GM12878 (cell line): ENCODE data around the gene UGT1A8. TPM values are rescaled to one million over a fixed set of nuclear protein-coding genes. Genes with fewer than 3 reads are reported as not detected.

ENCODE experiments used
- ATAC-seq: fragments of 200-7000 bp; cut with Tn5 transposase; 3 replicates; pipeline ENCODE4 v1.9.1; 2020; ENCODE audit warnings: mild to moderate bottlenecking, moderate library complexity
- BruUV-seq: library from RNA; stranded (reverse); fragments of 400-500 nt; replicated peaks from 2 replicates; lab custom pipeline; 2021; lab: Mats Ljungman, UMichigan
- CTCF ChIA-PET: fragments of 300-600 bp; sonication (Branson Sonifier 250); formaldehyde crosslinking; extraction: SDS; loops from one replicate; lab custom pipeline; 2021; ENCODE audit warnings: inconsistent platforms; lab: Yijun Ruan, JAX
- POLR2A ChIA-PET: fragments of 350-600 bp; formaldehyde crosslinking; extraction: SDS; loops from one replicate; lab custom pipeline; 2021; ENCODE audit warnings: inconsistent platforms; lab: Charles Lee
- RAD21 ChIA-PET: fragments of 300-600 bp; sonication (Branson Sonifier 250); formaldehyde crosslinking; loops from one replicate; lab custom pipeline; 2023; ENCODE audit warnings: antibody characterized with exemption; ENCODE audit not compliant: unreplicated experiment; lab: Charles Lee
- SMC1A ChIA-PET: fragments of 300-600 bp; sonication (Branson Sonifier 250); formaldehyde crosslinking; loops from one replicate; lab custom pipeline; 2023; ENCODE audit not compliant: unreplicated experiment, uncharacterized antibody; lab: Charles Lee
- DNase-seq: peaks from one replicate; pipeline ENCODE4 v3.0.0-alpha.2; 2011; ENCODE audit warnings: low read depth, low spot score
- FAIRE-seq: peaks from 3 replicates; lab custom pipeline; 2011; peaks lifted over from hg19 to GRCh38; lab: Jason Lieb, UNC
- H2AFZ ChIP-seq: 2 replicates; pipeline ENCODE4 v1.6.0; 2011; ENCODE audit warnings: low read depth, low read length, control low read depth; ENCODE audit not compliant: control insufficient read depth
- H3K27ac ChIP-seq: 2 replicates; pipeline ENCODE4 v1.5.1; 2011; ENCODE audit warnings: control low read depth; ENCODE audit not compliant: control insufficient read depth, insufficient read depth
- H3K27me3 ChIP-seq, 2 experiments: replicated peaks in 1 of 2; 2 replicates each; pipeline versions ENCODE4 v1.6.0 to v1.6.1; 2011; ENCODE audit warnings: low read length in 1 of 2; ENCODE audit not compliant: control insufficient read depth in 2 of 2, insufficient read depth in 2 of 2
- H3K36me3 ChIP-seq, 2 experiments: 2 replicates each; pipeline ENCODE4 v1.5.1; 2011; ENCODE audit warnings: low read length in 1 of 2; ENCODE audit not compliant: control insufficient read depth in 2 of 2, insufficient read depth in 2 of 2
- H3K4me1 ChIP-seq: 2 replicates; pipeline ENCODE4 v1.6.1; 2011; ENCODE audit warnings: mild to moderate bottlenecking, low read length, moderate library complexity, mixed read lengths; ENCODE audit not compliant: control insufficient read depth, insufficient read depth
- H3K4me2 ChIP-seq: 2 replicates; pipeline ENCODE4 v1.6.0; 2011; ENCODE audit warnings: control low read depth; ENCODE audit not compliant: control insufficient read depth, insufficient read depth
- H3K4me3 ChIP-seq: fragments of 200-600 bp; sonication (generic); 2 replicates; pipeline ENCODE4 v1.5.1; 2016
- H3K79me2 ChIP-seq: 2 replicates; pipeline ENCODE4 v1.6.0; 2011; ENCODE audit warnings: low read length; ENCODE audit not compliant: control insufficient read depth, insufficient read depth
- H3K9ac ChIP-seq: 2 replicates; pipeline ENCODE4 v1.8.0; 2011; ENCODE audit warnings: low read length, control low read depth, mixed read lengths; ENCODE audit not compliant: control insufficient read depth, insufficient read depth
- H3K9me3 ChIP-seq: replicated peaks from 3 replicates; pipeline ENCODE4 v1.5.1; 2011; ENCODE audit warnings: mild to moderate bottlenecking, low read length; ENCODE audit not compliant: control insufficient read depth, insufficient read depth
- H4K20me1 ChIP-seq: 2 replicates; pipeline ENCODE4 v1.6.0; 2011; ENCODE audit not compliant: control insufficient read depth, insufficient read depth
- CBX5 ChIP-seq: sonication (generic); IDR thresholded peaks from 2 replicates; pipeline ENCODE4 v1.6.1; 2016; ENCODE audit warnings: low read depth, moderate library complexity, mild to moderate bottlenecking, inconsistent platforms
- CEBPB ChIP-seq, 2 experiments: fragments of 150-350 bp in 1 of 2; IDR thresholded peaks; 2 replicates each; pipeline ENCODE4 v1.6.1; 2012 to 2014; ENCODE audit warnings: low read depth in 2 of 2, low read length in 2 of 2, borderline replicate concordance in 1 of 2, inconsistent platforms in 1 of 2
- GABPA ChIP-seq: IDR thresholded peaks from 2 replicates; pipeline ENCODE4 v1.6.1; 2014; ENCODE audit warnings: antibody characterized with exemption, low read depth, mild to moderate bottlenecking, inconsistent platforms
- MYB ChIP-seq: fragments of 150-350 bp; IDR thresholded peaks from 2 replicates; pipeline ENCODE4 v1.6.1; 2014; ENCODE audit warnings: mild to moderate bottlenecking, low read depth, low read length, borderline replicate concordance
- RAD51 ChIP-seq: fragments of 450-650 bp; IDR thresholded peaks from 2 replicates; pipeline ENCODE4 v1.6.1; 2016; ENCODE audit warnings: moderate library complexity, mild to moderate bottlenecking, inconsistent platforms
- RB1 ChIP-seq: fragments of 450-650 bp; formaldehyde crosslinking; IDR thresholded peaks from 2 replicates; pipeline ENCODE4 v1.6.1; 2017; ENCODE audit warnings: mild to moderate bottlenecking, borderline replicate concordance
- SMAD1 ChIP-seq: fragments of 450-650 bp; IDR thresholded peaks from 2 replicates; pipeline ENCODE4 v1.6.1; 2018; ENCODE audit warnings: mild to moderate bottlenecking, low read depth; ENCODE audit not compliant: partially characterized antibody
- SREBF2 ChIP-seq: IDR thresholded peaks from 2 replicates; pipeline ENCODE4 v1.6.1; 2012; ENCODE audit warnings: mild to moderate bottlenecking, low read length
- TCF12 ChIP-seq: IDR thresholded peaks from 2 replicates; pipeline ENCODE4 v1.6.1; 2011; ENCODE audit warnings: low read depth, mild to moderate bottlenecking, low read length
- TCF7 ChIP-seq: IDR thresholded peaks from 2 replicates; pipeline ENCODE4 v1.6.1; 2014; ENCODE audit warnings: antibody characterized with exemption, borderline replicate concordance
- ZNF207 ChIP-seq: fragments of 450-650 bp; IDR thresholded peaks from 2 replicates; pipeline ENCODE4 v1.6.1; 2014; ENCODE audit warnings: antibody characterized with exemption, mild to moderate bottlenecking, borderline replicate concordance
- ZNF274 ChIP-seq: IDR thresholded peaks from one replicate; pipeline ENCODE4 v1.8.0; 2011; ENCODE audit not compliant: insufficient read length, insufficient read depth
- WGBS: methylation state at CpG from one replicate; pipeline ENCODE4 v1.1.6; 2016; ENCODE audit warnings: low lambda C conversion rate; ENCODE audit not compliant: insufficient replicate concordance, insufficient coverage; ENCODE audit errors: missing lambda C conversion rate; 5-methylcytosine and 5-hydroxymethylcytosine counted together
- in situ Hi-C: fragments of 300-500 bp; cut with MboI; formaldehyde crosslinking; loops from 9 replicates; pipeline ENCODE4 v1.14.3; 2018; ENCODE audit warnings: mixed read lengths
- intact Hi-C: fragments of 100-400 bp; cut with micrococcal nuclease; formaldehyde crosslinking; loops from one replicate; pipeline ENCODE4 v1.14.2; 2022; ENCODE audit not compliant: unreplicated experiment
- polyA plus RNA-seq, 11 experiments: library from polyadenylated mRNA; depleted of rRNA in 4 of 11; unstranded in 6 of 11; stranded (reverse) in 5 of 11; fragments of >200 nt; fragmentation: Nextera tagmentation in 4 of 11; fragmentation: Illumina TruSeq in 1 of 11; extraction: Ambion mirVana in 4 of 11; extraction: Trizol in 1 of 11; gene quantifications; 1 replicate in 1 of 11; 2 replicates in 10 of 11; pipeline versions ENCODE4 v1.2.1 to v1.2.3, GENCODE V29; 2011 to 2016; ENCODE audit warnings: inconsistent platforms in 2 of 11, missing spikeins in 2 of 11, low read depth in 1 of 11
- total RNA-seq, 4 experiments: library from RNA; depleted of rRNA in 3 of 4; stranded (reverse); fragments of >200 nt in 3 of 4; fragmentation: Illumina TruSeq in 1 of 4; extraction: Trizol in 1 of 4; gene quantifications; 2 replicates each; pipeline versions ENCODE4 v1.2.1 to v1.2.3, GENCODE V29; 2013 to 2021
- TF ChIP-seq, protein P1 (sequence below): fragments of 450-650 bp; IDR thresholded peaks from 2 replicates; pipeline ENCODE4 v1.6.1; 2017; ENCODE audit warnings: borderline replicate concordance
- TF ChIP-seq, protein P2 (sequence below): fragments of 450-650 bp; IDR thresholded peaks from 2 replicates; pipeline ENCODE4 v1.6.1; 2017; ENCODE audit warnings: mild to moderate bottlenecking
- TF ChIP-seq, protein P3 (sequence below): fragments of 150-350 bp; IDR thresholded peaks from 2 replicates; pipeline ENCODE4 v1.6.1; 2016; ENCODE audit warnings: low read depth, low read length

Gene UGT1A8
- total and polyA plus RNA-seq, 10 of the 15 experiments (the other 5 are each of a cell fraction or from before 2014, with no cell fraction given) = not detected

DNA sequence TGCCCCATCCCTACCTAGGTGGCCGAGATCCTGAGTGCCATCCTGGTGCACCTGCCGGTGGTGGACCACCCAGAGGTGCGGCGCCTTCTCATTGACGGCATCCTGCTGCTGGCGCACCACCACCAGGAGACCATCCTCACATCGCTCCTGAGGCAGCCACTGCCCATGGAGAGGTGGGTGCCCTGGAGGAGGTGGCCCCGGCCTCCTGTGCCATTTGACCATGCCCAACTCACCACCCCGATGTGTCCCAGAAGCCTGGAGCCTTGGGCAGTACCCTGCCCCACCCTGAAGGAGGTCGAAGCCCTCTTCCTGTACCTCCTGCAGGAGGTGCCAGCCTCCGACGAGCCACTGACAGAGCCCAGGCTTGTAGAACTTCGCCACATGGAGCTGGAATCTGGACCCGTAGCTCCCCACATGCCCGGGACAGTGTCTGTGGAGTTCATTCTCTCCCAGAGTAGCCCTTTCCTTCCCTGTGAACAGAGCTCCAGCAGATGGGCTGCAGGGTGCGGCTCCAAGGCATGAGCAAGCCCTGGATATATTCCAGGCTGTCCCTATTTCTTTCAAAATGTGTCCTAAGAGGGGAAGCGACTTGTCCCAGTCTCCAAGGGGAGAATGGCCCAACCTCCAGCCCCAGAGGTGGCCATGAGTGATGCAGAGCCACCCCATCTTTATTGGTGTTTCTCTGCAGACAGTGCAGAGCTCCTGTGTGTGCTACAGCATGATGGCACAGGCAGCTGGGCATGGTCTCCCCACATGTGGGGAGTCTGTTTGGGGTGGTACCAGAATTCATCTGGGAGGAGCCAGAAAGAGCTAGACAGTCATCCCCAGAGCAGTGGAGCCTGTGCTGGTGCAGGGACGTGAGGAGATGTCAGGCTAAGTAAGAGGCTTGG is 202.7 kb downstream of the UGT1A8 start:
- no peaks in the 10 kb centered on the region for H3K36me3 ChIP-seq
- H3K4me1 ChIP-seq = no peaks in the 10 kb centered on the region
- BruUV-seq = no TSS peak
- no peak overlapping the region for H3K9ac ChIP-seq
- no peaks in the 10 kb centered on the region for H3K9me3 ChIP-seq
- POLR2A ChIA-PET = no interaction called here
- no peak overlapping the region for H3K27ac ChIP-seq
- H3K4me3 ChIP-seq = no peak overlapping the region
- H2AFZ ChIP-seq = no peak overlapping the region
- FAIRE-seq (no peak), DNase-seq (no peak)
- no peaks in the 10 kb centered on the region for H4K20me1 ChIP-seq
- intact Hi-C loops = no loop called here
- 32% methylated on average over 18 of the region's 18 CpGs for WGBS
- no peak overlapping the region for H3K4me2 ChIP-seq
- no peaks in the 10 kb centered on the region for H3K79me2 ChIP-seq
- CTCF ChIA-PET = interaction anchor here (0.5 kb wide), 1 partner anchor 23 kb away, joined by 3 read pairs; no protein-coding TSS in a partner anchor
- RAD21 ChIA-PET = no interaction called here
- SMC1A ChIA-PET = interaction anchor here (1.0 kb wide), 1 partner anchor 9 kb away, joined by 3 read pairs; no protein-coding TSS in a partner anchor
- no peaks in the 10 kb centered on the region; a peak in 3 of 4 replicates for H3K27me3 ChIP-seq
- TF ChIP-seq CBX5 = no peak
- TF ChIP-seq, protein P1, sequence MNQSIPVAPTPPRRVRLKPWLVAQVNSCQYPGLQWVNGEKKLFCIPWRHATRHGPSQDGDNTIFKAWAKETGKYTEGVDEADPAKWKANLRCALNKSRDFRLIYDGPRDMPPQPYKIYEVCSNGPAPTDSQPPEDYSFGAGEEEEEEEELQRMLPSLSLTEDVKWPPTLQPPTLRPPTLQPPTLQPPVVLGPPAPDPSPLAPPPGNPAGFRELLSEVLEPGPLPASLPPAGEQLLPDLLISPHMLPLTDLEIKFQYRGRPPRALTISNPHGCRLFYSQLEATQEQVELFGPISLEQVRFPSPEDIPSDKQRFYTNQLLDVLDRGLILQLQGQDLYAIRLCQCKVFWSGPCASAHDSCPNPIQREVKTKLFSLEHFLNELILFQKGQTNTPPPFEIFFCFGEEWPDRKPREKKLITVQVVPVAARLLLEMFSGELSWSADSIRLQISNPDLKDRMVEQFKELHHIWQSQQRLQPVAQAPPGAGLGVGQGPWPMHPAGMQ = no peak
- TF ChIP-seq ZNF207 = no peak
- TF ChIP-seq, protein P2, sequence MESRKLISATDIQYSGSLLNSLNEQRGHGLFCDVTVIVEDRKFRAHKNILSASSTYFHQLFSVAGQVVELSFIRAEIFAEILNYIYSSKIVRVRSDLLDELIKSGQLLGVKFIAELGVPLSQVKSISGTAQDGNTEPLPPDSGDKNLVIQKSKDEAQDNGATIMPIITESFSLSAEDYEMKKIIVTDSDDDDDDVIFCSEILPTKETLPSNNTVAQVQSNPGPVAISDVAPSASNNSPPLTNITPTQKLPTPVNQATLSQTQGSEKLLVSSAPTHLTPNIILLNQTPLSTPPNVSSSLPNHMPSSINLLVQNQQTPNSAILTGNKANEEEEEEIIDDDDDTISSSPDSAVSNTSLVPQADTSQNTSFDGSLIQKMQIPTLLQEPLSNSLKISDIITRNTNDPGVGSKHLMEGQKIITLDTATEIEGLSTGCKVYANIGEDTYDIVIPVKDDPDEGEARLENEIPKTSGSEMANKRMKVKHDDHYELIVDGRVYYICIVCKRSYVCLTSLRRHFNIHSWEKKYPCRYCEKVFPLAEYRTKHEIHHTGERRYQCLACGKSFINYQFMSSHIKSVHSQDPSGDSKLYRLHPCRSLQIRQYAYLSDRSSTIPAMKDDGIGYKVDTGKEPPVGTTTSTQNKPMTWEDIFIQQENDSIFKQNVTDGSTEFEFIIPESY = no peak
- TF ChIP-seq GABPA = no peak
- TF ChIP-seq, protein P3, sequence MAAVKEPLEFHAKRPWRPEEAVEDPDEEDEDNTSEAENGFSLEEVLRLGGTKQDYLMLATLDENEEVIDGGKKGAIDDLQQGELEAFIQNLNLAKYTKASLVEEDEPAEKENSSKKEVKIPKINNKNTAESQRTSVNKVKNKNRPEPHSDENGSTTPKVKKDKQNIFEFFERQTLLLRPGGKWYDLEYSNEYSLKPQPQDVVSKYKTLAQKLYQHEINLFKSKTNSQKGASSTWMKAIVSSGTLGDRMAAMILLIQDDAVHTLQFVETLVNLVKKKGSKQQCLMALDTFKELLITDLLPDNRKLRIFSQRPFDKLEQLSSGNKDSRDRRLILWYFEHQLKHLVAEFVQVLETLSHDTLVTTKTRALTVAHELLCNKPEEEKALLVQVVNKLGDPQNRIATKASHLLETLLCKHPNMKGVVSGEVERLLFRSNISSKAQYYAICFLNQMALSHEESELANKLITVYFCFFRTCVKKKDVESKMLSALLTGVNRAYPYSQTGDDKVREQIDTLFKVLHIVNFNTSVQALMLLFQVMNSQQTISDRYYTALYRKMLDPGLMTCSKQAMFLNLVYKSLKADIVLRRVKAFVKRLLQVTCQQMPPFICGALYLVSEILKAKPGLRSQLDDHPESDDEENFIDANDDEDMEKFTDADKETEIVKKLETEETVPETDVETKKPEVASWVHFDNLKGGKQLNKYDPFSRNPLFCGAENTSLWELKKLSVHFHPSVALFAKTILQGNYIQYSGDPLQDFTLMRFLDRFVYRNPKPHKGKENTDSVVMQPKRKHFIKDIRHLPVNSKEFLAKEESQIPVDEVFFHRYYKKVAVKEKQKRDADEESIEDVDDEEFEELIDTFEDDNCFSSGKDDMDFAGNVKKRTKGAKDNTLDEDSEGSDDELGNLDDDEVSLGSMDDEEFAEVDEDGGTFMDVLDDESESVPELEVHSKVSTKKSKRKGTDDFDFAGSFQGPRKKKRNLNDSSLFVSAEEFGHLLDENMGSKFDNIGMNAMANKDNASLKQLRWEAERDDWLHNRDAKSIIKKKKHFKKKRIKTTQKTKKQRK = no peak
- TF ChIP-seq SREBF2 = no peak
- TF ChIP-seq RAD51 = no peak
- no peak for TF ChIP-seq CEBPB (IDR thresholded peaks at IDR 0.05; ENCODE audit: borderline replicate concordance in 1 of 2, low read depth in 2 of 2, low read length in 2 of 2)
- TF ChIP-seq ZNF274 = no peak
- TF ChIP-seq MYB = no peak
- TF ChIP-seq TCF7 = no peak
- no peak for TF ChIP-seq TCF12
- TF ChIP-seq SMAD1 = no peak
- no peak for TF ChIP-seq RB1
- TF ChIP-seq, all 136 proteins: peak for 0
- ATAC-seq = no peak
- in situ Hi-C loops = no loop called here
